ENCODE measurements around the gene TPRG1. TPM values are rescaled to one million over a fixed set of nuclear protein-coding genes. Genes with fewer than 3 reads are reported as not detected.

Gene TPRG1
- total and polyA plus RNA-seq, 2 of the 8 experiments (the other 6 are each of a cell fraction or from before 2014, with no cell fraction given), result 0.37 to 0.47 TPM

DNA sequence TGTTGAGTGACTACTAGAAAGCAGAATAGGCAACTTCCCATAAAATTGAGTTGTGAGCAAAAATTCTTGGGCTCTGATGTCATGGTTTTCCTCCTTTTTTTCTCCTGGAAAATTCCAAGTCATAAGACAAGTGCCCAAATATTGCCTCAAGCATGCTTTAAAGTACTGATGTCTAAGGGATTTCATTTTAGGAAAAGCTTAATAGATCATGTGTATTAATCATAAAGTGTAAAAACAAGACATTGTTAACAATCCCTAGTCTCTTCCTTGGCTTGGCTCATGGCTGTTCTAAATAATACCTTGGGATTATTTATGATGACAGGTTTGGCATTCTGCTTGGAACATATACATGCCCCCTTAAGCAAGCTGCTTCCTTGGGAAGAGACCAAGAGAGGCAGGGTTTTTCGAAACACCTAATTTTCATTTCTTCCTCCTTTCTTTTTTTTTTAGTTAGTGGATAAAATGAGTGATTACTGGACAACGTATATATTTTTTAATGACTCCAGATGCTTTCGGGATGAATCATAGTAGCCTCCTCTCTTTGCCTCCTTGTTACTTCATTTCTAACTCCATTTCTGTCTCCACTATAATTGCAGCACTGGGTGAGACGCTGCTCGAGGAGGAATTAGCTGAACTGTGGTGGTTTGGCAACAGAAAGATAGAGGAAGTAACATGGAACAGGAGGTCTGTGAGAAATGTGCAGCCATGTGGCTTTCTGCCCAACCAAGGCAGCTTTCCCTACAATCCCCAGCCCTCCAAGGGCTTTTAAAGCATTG is 104.9 kb downstream of the TPRG1 start (continued):
- no peak for TF ChIP-seq EZH2 (IDR thresholded peaks at IDR 0.05; ENCODE audit: low read depth, low read length, severe bottlenecking)
- TF ChIP-seq SIN3A (conservative IDR thresholded peaks at IDR 0.05 in 1 of 2, IDR thresholded peaks at IDR 0.05 in 1 of 2; ENCODE audit: low read depth in 1 of 2, low read length in 2 of 2), result no peak
- TF ChIP-seq PHF8 (conservative IDR thresholded peaks at IDR 0.05; ENCODE audit: low read depth, low read length), result no peak
- no peak for TF ChIP-seq TBP (IDR thresholded peaks at IDR 0.05; ENCODE audit: low read depth, low read length)
- no peak for TF ChIP-seq FOSL1 (IDR thresholded peaks at IDR 0.05; ENCODE audit: insufficient read depth, low read depth, low read length)
- TF ChIP-seq USF2 (IDR thresholded peaks at IDR 0.05; ENCODE audit: low read length), result no peak
- TF ChIP-seq RXRA (IDR thresholded peaks at IDR 0.05; ENCODE audit: insufficient read depth, low read depth, low read length), result no peak
- TF ChIP-seq MAFK (IDR thresholded peaks at IDR 0.05; ENCODE audit: low read depth, low read length), result no peak
- TF ChIP-seq CTBP2 (IDR thresholded peaks at IDR 0.05; ENCODE audit: borderline replicate concordance, insufficient read depth, insufficient read length, low read length), result no peak
- TF ChIP-seq SRF (IDR thresholded peaks at IDR 0.05; ENCODE audit: low read depth, low read length), result no peak
- no peak for TF ChIP-seq KDM1A (IDR thresholded peaks at IDR 0.05; ENCODE audit: borderline replicate concordance, low read length)

Measured in H1 (cell line).